GM19463 (cell line): ENCODE measurements around the gene CAPN2.

Source experiments
- ATAC-seq: cut with Tn5 transposase; IDR thresholded peaks from one replicate; pipeline ENCODE4 v1.9.1; 2021; ENCODE audit warnings: mild to moderate bottlenecking, moderate library complexity; ENCODE audit not compliant: unreplicated experiment

CAPN2 gene

DNA sequence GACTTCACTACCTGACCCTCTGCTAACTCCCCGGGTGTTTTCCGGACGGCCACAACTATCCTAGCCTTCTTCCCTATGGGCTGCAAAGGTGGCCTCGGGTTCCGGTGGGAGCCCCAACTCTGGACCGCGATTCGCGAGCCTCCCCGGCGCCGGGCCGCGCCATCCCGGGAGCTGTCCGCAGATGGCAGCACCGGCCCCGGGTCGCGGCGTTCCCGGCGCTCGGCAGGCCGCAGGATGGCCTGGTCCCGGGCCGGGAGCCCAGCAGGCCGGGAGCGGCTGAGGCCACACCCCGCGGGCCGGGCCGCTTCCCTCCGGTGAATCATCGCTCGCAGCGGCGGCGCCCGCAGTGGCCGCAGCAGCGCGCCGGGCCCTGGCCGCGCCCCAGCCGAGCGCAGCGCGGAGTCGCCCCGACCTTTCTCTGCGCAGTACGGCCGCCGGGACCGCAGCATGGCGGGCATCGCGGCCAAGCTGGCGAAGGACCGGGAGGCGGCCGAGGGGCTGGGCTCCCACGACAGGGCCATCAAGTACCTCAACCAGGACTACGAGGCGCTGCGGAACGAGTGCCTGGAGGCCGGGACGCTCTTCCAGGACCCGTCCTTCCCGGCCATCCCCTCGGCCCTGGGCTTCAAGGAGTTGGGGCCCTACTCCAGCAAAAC, at the start of gene CAPN2:
Gene CAPN2 (plus strand): TSS at position 346 of the 656 bp plus-strand sequence. CDS start 102 bp downstream, at position 448.
- ATAC-seq, result peak; percentile 56

DNA sequence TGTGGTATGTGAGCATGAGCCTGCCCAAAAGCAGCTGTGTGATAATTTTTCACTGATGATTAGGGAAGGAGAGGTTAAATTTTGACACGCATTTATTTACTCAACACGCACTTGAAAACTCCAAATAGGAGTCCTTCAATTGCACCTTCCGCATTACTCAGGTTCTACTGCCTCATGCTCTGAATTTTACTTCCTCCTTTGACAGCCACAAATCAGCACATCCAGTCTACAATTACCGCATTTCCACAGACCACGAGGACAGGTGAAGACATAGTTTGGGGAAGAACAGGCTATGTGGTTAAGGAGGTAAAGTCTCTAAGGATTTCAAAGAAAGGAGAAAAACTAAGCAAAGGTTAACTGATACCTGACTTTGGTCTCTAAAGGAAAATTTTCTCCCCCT, 49.4 kb upstream of the CAPN2 start:
- no peak for ATAC-seq

DNA sequence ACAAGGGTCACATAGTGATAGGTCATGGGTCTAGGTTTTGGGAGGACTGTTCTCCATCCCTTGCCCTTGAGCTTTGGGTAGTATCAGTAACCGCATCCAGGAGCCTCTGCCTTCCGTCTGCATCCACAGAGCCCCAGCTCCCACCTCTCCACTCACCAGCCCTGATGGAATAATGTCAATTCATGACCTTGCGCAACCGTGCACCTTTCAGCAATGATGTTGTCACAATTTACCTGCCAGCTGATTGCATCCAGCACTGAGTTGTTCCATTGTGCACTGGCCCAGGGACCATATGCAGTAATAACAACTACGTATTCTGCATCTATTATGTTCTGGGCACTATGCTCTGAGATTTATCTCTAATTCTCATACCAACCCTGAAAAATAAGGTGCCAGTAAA, 48.2 kb upstream of the CAPN2 start:
- no peak for ATAC-seq

DNA sequence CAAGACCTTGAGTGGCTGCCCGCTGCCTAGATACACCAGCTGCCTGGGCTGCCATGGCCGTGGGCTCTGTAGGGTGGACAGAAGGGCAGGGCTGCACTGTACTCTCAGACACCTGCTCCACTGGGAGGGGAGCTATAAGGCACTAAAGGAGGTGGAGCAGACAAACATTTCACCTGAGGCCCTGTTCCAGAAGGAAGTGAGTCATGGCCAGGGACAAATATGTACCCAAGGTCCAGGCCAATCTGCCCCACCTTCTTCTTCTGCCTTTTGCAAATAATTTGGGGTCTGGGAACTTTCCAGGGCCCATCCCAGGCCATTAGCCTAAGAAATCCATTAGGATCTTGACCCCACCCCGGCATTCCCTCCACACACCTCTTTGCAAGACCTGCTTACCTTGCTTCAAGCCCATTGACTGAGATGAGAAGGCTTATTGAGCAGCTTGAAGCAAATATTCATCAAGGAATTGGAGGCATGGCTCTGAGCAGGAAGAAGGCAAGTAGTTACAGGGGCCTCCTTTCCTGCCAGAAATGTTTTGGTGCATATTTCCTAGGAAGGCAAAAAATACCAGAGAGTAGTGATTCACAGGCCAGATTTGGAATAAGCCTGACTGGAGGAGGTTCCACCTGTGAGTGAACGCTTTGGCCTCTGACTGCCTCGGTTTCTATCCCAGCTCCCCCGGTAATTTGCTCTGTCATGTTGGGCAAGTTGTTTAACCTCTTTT, 46.6 kb upstream of the CAPN2 start, which contains the start of gene CAPN8:
Gene CAPN8 (minus strand): TSS at position 110 of the 721 bp plus-strand sequence. CDS start 55 bp downstream, at position 55.
- no peak for ATAC-seq

DNA sequence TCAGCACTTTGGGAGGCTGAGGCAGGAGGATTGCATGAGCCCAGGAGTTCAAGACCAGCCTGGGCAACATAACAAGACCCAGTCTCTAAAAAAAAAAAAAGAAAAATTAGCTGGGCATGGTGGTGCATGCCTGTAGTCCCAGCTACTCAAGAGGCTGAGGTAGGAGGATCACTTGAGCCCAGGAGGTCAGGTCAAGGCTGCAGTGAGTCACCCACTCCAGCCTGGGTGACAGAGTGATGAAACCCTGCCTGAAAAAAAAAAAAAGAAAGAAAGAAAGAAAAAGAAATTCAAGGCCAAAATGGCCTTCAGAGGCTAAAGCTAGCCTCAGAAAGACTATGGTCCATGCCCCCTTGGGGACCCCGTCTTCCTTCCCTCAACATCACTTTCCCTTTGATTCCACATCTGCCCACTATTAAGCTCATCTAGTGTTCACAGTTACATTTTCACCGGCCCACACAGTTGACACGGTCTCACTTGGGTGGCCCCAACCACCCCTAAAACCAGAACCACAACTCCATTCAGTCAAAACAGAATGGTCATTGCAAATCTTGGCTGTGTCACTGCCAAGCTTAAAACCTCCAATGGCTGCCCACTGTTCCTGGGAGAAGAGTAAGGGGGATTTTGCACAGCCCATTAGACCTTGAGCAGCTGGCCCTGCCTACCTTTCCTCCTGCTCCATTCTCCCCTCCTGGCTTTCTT, 44.7 kb upstream of the CAPN2 start:
- ATAC-seq, result no peak

DNA sequence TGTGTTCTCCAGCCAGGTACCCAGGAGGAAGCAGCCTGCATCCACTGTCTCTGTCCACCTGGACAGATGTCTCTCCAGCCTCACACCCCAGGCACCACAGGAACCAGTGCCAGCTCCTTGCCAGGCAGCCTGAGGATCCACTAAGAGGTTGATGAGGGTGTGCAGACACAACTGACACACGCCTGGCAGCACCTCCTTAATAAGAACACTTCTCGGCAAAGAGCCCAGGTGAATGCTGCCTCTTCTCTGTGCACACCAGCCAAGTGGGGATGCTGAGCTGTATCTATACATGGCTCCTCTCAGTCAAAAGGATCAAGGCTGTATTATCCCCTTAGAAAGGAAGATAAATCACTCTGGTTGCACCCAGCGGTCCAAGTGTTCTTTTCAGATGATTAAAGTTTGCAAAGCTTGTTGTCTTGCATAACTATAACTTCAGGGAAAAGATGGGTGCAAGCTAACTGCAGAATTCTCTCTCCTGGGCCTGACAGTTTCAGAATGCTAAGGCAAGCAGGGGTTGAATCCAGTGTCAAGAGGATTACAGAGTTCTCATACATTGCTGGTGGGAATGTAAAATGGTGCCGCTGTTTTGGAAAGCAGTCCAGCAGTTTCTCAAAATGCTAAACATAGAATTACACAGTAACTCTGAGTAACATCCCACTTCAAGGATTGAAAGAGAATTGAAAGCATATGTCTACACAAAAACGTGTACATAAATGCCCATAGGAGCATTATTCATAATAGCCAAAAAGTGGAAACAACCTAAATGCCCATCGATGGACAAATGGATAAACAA, 43.1 kb upstream of the CAPN2 start:
- no peak for ATAC-seq

DNA sequence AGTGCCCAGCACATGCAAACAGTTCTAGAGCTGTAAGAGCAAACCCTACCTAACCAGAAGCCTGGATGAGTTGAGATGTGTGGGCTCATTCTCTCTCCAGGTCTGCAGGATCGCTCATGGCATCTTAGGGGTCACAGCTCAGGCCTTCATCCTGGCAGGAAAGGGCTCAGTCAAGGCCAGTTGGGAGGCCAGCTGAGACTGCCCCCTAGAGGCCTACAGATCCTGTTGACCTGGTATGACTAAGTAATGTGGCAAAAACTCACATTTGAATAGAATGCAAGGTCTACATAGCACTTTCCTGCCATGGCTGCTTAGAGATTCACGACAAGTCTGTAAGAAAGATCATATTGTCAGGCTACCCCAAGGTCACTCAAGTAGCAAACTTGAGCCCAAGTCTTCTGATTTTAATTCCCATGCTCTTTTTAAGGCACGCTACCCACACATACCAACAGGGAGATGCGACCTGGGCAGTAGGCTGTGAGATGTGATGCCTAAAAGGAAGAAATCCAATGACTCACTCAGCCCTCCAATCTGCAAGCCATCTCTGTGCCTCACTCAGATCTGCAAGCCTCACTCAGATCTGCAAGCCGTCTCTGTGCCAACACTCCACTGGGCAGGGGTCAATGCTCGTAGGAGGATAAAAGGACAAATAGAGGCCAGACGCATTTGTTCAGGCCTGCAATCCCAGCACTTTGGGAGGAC, 41.7 kb upstream of the CAPN2 start:
- ATAC-seq, result no peak

DNA sequence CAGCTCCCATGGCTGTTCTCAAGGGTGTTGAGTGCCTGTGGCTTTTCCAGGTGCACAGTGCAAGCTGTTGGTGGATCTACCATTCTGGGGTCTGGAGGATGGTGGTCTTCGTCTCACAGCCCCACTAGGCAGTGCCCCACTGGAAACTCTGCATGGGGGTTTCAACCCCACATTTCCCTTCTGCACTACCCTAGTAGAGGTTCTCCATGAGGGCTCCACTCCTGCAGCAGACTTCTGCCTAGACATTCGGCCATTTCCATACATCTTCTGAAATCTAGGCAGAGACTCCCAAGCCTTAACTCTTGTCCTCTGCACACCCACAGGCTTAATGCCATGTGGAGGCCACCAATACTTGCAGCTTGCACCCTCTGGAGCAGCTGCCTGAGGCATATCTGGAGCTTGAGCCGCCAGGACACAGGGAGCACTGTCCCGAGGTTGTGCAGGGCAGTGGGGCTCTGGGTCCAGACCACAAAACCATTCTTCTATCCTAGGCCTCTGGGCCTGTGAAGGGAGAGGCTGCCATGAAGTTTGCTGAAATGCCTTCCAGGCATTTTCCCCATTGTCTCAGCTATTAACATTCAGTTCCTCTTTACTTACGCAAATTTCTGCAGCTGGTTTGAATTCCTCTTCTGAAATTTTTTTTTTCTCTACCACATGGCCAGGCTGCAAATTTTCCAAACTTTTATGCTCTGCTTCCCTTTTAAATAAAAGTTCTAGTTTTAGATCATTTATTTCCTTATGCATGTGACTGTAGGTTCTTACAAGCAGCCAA, 38.0 kb upstream of the CAPN2 start:
- no peak for ATAC-seq

DNA sequence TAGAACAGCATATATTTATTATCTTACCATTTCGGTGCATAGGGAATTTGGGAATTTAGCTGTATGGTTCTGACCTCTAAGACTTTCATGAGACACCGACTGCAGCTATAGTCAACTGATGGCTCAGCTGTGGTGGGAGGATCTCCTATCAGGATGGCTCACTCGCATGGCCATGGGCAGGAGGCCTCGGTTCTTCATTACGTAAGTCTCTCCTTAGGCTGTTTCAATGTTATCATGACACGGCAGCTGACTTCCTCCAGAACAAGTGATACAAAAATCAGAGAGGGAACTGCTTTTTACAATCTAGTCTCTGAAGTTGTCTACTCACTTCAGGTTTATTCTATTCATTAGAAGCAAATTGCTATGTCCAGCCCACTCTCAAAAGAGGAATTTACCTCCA, 33.5 kb upstream of the CAPN2 start:
- ATAC-seq, result no peak

DNA sequence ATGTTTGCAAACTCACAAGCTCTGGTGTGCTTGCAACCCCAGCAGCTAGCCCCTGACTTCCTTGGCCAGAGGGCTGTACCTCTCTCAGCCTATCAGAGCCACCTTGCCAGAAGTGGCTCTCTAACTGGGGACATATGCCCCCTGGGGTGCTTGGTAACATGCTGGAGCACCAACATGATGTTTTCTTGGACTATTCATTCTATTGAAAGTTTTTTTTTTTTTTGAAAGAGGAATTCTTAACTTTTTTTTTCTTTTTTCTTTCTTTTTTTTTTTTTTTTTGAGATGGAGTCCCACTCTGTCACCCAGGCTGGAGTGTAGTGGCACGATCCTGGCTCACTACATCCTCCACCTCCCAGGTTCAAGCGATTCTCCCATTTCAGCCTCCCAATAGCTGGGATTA, 32.2 kb upstream of the CAPN2 start:
- ATAC-seq, result no peak

DNA sequence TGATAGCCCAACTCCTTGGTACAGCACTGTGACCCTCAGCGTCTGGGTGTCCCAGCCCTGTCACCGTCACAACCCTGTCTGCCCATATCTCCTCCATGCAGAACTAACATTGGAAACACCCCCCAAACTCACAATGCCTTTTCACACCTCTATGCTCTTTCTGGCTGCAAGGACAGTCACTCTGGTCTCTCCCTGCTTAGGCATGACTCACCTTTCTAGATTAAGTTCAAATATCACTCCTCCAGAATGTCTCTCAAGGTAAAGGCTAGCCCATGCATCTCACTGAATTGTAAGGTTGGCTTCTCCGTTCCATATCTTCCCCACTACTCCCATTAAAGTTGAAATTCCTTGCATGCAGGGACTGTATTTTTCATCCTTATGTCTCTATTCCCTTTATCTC, 29.8 kb upstream of the CAPN2 start:
- no peak for ATAC-seq

DNA sequence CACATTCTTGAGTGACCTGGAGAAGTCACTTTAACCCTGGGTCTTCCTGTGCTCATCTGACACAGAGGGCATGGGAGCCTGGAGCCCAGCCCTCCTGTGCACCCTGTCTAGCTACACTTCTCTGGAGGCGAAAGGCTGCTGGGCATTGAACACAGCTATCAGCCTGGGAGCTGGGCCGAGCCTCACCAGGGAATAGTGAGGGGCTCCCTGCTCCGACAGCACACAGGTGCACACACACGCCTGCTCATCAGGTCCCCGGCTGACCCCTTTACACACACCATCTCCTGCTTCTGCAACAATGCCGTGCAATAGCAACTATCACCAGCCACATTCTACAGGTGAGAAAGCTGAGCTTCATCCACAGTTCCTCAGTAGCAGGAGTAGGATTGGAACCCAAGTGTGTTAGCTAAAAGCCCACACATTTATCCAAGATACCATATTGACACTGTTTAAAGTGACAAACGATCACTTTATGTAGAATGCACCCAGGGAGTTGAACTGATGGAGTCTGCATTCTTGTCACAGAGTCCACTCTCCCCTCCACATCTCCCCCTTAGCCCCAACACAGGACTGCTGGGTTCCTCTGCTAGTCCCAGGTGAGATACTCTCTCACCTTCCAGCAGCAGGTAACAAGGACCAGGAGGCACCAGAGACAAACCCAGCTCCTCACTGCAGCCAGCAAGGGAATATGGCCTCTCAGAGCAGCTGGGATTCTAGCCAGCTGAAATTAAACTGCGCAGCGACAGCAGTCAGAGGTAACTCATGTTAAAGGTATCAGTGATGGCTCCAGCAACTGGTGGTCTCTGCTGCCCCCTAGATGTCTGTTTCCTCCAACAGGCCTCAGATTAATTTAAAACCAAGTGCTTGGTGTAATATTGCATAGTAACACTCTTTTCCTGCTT, 28.5 kb upstream of the CAPN2 start:
- no peak for ATAC-seq

DNA sequence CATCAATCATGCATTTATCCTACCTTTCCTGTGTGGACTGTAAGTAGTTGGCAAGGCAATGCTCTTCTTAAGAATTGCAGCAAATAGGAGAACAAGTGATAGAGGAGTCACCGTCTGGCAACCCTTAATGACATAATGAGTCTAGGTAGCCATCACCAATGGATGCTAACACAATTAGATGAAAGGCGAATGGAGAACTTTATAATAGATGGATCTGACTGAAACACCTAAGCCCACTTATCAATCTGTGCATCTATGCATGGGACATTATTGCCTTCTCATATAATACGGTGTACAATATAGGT, 27.9 kb upstream of the CAPN2 start:
- no peak for ATAC-seq

DNA sequence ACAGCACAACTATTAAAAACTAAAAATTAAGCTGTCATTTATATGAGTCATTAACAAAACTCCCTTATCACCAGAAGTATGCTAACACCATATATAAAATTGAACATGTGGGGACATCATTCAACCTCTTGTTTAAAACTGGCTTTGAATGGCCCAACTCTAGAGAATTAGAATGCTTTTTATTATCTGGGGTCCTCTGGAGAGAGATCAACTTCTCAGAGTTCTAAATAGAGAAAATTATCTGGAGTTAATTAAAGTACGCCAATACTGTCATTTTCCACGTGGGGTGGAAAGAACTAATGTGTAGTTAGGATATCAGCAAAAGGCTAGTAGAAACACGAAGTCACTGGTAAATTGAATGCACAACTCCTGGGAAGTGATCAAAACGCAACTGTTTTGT, 21.2 kb upstream of the CAPN2 start:
- no peak for ATAC-seq

DNA sequence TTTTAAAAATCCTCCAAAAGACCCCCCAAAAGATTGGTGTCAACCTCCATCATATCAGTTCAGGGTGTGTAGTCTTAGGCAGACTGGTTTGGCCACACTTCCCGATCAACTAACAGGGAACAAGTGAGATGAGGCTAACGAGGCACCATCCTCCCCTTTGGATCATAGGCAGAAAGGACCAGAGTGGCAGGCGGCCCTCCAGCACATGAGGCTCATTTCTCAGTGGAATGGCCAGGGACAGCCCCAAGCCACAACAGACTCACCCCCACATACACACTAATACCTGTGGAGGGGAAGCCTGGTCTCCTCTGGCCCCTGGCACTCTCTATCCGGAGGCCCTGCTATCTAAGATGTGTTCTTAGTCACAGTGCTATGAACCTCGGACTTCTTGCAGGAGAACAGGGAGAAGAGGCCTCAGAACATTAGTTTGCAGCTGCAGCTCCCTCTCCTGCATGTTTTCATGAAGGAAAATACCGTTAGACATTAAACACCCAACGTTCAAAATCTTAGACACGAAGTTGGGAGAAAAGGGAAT, 17.3 kb upstream of the CAPN2 start:
- ATAC-seq, result no peak

DNA sequence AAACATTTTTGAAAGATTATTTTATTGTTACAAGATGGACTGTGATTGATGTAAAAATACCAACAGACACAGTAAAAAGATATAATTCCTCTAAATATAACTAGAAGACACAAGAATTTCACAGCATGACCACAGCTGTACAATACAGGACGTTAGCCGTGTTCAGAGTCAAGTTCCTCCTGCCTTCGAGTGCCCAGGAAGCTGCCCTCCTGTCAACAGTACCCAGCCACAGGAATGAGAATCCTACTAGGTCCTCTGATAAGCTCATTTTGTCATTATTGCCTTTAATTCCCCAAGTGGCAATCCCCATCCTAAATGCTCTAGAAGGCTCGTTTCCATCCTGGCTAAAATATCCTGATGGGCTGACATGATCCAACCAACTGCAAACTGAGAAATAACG, 16.4 kb upstream of the CAPN2 start:
- ATAC-seq, result no peak

DNA sequence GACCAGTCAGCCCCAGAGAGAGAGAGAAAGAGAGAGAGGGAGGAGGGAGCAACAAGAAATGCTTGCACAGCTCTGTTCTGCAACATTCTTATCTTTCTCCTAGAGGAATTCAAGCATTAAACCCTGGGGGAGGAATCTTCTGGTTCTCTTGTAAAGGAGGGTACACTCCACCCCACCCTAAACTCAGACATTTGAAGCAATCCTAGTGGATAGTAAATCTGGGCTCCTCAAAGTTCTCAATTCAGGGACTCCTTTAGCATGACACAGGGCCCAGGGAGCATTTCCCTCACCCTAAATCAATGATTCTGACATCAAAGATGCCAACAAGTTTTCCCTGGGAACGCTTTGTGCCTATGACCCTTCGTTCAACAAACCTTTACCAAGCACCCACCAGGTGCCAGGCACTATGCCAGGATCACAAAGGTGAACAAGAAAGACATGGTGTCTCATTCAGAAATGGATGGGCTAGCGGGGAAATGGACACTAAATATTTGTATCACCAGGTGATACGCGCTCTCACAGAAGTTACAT, 11.9 kb upstream of the CAPN2 start:
- no peak for ATAC-seq

DNA sequence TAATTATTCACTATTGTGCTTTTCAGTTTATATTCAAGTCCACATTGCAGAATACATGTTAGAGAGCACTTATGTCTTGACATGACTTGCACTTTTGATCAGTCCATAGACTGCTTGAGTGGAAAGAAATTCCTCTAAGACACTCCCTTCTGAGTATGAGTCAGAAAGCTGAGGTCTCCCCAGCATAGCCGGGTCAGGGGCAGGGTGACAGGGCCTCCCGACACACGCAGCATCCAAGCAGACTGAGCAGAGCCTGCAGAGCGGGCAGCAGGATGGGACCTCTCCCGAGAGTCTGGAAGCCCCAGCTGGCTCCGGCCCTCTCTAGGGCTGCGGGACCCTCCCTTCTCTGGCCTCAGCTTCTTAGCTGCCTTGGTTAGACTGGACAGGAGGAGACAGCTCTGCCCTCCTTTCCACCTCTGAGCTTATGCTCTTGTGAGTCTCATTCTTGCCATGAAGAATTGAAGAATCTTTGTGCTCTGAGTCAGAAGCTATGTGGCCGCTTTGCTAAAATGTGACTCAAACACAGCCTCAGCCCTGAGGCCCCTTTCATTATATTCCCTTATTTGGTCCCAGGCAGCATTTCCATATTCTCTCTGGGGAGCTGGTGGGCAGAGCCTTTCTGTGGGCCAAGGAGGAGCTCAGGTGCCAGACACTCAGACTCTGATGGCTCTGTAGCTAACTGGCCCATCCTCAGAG, 11.2 kb upstream of the CAPN2 start:
- no peak for ATAC-seq
